Body of pancreas (tissue), 4 donors: ENCODE measurements around the gene KLHL29. TPM values are rescaled to one million over a fixed set of nuclear protein-coding genes. Genes with fewer than 3 reads are reported as not detected.

Experiments
- ATAC-seq: fragments of 150-250 bp; one replicate; pipeline ENCODE4 v1.9.1; 2016
- DNase-seq, 4 donors: peaks; one replicate each; pipeline ENCODE4 v3.0.0-alpha.2; 2019
- H3K27ac ChIP-seq, 4 donors: fragments of 200-600 bp; sonication (generic); 1 replicate in 3 of 4; 2 replicates in 1 of 4; pipeline versions ENCODE4 v1.5.1 to v1.6.1; 2016 to 2019; ENCODE audit warnings: mild to moderate bottlenecking in 1 of 4, mixed read lengths in 1 of 4, moderate library complexity in 1 of 4
- H3K27me3 ChIP-seq, 2 donors: fragments of 200-600 bp; sonication (generic); one replicate each; pipeline ENCODE4 v1.6.0; 2016; ENCODE audit warnings: mild to moderate bottlenecking in 1 of 2
- H3K36me3 ChIP-seq, 2 donors: fragments of 200-600 bp; sonication (generic); replicated peaks in 1 of 2; 2 replicates each; pipeline ENCODE4 v1.5.1; 2016; ENCODE audit warnings: low read depth in 2 of 2; ENCODE audit not compliant: insufficient read depth in 1 of 2
- H3K4me1 ChIP-seq: fragments of 200-600 bp; sonication (generic); one replicate; pipeline ENCODE4 v1.6.0; 2016
- H3K4me3 ChIP-seq, 2 donors: fragments of 200-600 bp; sonication (generic); 1 replicate in 1 of 2; 2 replicates in 1 of 2; pipeline ENCODE4 v1.5.1; 2016 to 2019
- H3K9me3 ChIP-seq, 3 donors: fragments of 200-600 bp; sonication (generic); 1 replicate in 2 of 3; 2 replicates in 1 of 3; pipeline ENCODE4 v1.5.1; 2016
- POLR2A ChIP-seq, 3 donors: fragments of 450-650 bp; IDR thresholded peaks; one replicate each; pipeline ENCODE4 v1.6.1; 2016; ENCODE audit warnings: antibody characterized with exemption in 3 of 3, mild to moderate bottlenecking in 2 of 3
- WGBS, 2 donors: methylation state at CpG; one replicate each; pipeline ENCODE4 v1.1.5; 2017; 5-methylcytosine and 5-hydroxymethylcytosine counted together
- intact Hi-C: fragments of 100-400 bp; cut with DNase I; formaldehyde crosslinking; loops from one replicate; pipeline ENCODE4 v1.15.1; 2023
- total RNA-seq, 2 donors: library from RNA; depleted of rRNA; stranded (reverse); fragments of >200 nt; gene quantifications; one replicate each; pipeline ENCODE4 v1.1.0, GENCODE V29; 2016
- TF ChIP-seq, protein P1 (sequence below), 7 experiments: fragments of 450-650 bp in 4 of 7; fragments of 200-600 bp in 3 of 7; sonication (generic) in 3 of 7; IDR thresholded peaks; one replicate each; pipeline ENCODE4 v1.5.1; 2016 to 2019; ENCODE audit warnings: antibody characterized with exemption in 7 of 7

Gene KLHL29
- total RNA-seq, 2 donors from 2014 or later = 4.0 to 4.4 TPM

DNA sequence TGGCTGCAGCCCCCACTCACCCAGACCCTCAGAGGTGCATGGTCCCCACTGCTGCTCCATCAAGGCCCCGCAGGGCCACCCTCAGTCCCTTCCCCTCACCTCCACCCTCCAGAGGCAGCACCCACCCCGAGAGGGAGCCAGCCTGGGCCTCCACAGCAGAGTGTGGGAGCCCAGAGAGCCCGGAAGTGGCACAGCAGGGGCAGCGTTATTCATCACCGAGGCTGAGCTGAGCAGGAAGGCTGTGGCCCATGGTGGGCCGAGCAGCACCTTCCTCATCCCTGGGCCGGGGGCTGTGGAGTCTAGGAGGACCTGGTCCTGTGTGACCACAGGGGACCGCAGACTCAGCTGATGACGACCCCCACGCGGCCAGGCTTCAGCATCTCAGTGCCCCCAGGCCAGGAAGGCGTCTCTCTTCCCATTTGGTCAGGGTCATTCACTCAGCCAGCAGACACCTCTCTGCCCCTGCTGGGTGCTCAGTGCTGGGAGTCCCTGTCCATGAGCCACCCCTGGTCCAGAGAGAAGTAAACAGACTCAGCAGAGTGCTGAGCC lies 283.9 kb downstream of the KLHL29 start:
- intact Hi-C loops = no loop called here
- Histone ChIP-seq H3K4me1 (peaks cover 17% of the 10 kb centered on the region), H3K27ac (no peak overlapping the region), H3K27me3 (no peaks in the 10 kb centered on the region), H3K4me3 (no peak overlapping the region), H3K9me3 (no peaks in the 10 kb centered on the region), H3K36me3 (no peaks in the 10 kb centered on the region)
- TF ChIP-seq, protein P1, sequence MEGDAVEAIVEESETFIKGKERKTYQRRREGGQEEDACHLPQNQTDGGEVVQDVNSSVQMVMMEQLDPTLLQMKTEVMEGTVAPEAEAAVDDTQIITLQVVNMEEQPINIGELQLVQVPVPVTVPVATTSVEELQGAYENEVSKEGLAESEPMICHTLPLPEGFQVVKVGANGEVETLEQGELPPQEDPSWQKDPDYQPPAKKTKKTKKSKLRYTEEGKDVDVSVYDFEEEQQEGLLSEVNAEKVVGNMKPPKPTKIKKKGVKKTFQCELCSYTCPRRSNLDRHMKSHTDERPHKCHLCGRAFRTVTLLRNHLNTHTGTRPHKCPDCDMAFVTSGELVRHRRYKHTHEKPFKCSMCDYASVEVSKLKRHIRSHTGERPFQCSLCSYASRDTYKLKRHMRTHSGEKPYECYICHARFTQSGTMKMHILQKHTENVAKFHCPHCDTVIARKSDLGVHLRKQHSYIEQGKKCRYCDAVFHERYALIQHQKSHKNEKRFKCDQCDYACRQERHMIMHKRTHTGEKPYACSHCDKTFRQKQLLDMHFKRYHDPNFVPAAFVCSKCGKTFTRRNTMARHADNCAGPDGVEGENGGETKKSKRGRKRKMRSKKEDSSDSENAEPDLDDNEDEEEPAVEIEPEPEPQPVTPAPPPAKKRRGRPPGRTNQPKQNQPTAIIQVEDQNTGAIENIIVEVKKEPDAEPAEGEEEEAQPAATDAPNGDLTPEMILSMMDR (IDR thresholded peaks at IDR 0.05) = no peak
- TF ChIP-seq POLR2A (IDR thresholded peaks at IDR 0.05) = no peak
- 83 to 93% methylated on average over 3 to 12 of the region's 12 CpGs for WGBS, 2 donors
- no peak for ATAC-seq
- no peak for DNase-seq

DNA sequence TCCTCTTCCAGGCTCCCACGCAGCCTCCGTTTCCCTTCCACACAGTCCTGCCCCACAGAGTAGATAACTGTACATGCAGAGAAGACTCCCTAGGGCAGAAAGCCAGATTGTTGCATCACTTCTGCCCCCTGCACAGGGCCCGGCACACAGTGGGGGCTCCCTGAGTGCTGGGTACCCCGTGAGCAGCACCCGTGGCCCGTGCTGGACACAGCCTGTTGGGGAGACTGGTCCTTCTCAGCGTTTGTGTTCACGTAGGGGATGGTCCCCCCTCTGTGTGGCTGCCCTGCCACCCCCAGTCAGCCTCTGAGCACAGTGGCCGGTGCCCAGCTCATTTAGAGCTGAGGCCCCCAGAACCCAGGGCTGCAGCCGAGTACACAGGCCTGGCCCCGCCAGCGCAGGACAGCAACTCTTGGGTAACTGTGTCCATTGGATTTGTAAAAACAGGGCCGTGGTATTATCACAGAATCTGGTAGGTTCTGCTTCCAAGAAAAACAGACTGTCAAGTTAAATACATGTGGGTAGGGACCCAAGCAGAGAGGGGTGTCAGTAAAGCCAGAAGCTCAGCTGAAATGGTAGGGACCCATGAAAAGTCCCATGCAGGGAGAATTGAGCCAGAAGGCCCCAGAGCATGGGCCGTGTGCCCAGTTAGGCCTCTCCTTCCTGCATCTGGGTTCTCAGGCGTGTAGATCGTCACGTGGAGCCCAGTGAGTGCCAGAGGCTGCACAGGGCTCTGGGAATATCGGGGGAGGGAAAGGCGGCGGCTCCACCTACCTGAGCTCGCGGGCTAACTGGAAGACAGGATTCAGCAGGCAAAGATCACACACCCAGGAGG lies 284.6 kb downstream of the KLHL29 start:
- Histone ChIP-seq H3K4me3 (no peak overlapping the region), H3K4me1 (peaks cover 17% of the 10 kb centered on the region), H3K36me3 (no peaks in the 10 kb centered on the region), H3K27ac (no peak overlapping the region), H3K9me3 (no peaks in the 10 kb centered on the region), H3K27me3 (no peaks in the 10 kb centered on the region)
- DNase-seq = peak; percentile 35 to 69 (median 58)
- no peak for TF ChIP-seq POLR2A (IDR thresholded peaks at IDR 0.05)
- TF ChIP-seq, protein P1 (IDR thresholded peaks at IDR 0.05) = no peak
- intact Hi-C loops = no loop called here
- ATAC-seq = peak; percentile 53
- 72 to 82% methylated on average over 12 to 22 of the region's 22 CpGs for WGBS, 2 donors

DNA sequence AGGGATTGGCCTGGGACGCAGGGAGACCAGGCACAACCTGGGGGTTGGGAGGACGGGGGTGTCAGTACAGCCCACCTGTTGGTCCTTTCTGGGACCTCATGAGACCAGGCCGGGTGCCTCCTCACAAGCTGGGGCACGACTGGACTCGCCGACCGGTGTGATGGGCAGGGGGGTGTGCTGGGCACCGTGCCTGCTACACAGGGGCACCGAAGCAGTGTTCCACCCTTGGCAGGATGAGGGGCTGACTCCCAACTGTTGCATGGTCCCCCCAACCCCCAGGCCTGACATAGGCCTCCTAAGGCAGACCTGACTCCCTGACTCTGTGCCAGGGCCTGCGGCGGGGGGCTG lies 285.2 kb downstream of the KLHL29 start:
- ATAC-seq = no peak
- DNase-seq = no peak
- 92 to 94% methylated on average over 4 to 11 of the region's 11 CpGs for WGBS, 2 donors
- H3K9me3 ChIP-seq = no peaks in the 10 kb centered on the region
- no peaks in the 10 kb centered on the region for H3K27me3 ChIP-seq
- intact Hi-C loops = no loop called here
- H3K27ac ChIP-seq = no peak overlapping the region
- H3K4me1 ChIP-seq = peaks cover 17% of the 10 kb centered on the region
- no peaks in the 10 kb centered on the region for H3K36me3 ChIP-seq
- TF ChIP-seq, protein P1 (IDR thresholded peaks at IDR 0.05) = no peak
- no peak for TF ChIP-seq POLR2A (IDR thresholded peaks at IDR 0.05)
- H3K4me3 ChIP-seq = no peak overlapping the region

DNA sequence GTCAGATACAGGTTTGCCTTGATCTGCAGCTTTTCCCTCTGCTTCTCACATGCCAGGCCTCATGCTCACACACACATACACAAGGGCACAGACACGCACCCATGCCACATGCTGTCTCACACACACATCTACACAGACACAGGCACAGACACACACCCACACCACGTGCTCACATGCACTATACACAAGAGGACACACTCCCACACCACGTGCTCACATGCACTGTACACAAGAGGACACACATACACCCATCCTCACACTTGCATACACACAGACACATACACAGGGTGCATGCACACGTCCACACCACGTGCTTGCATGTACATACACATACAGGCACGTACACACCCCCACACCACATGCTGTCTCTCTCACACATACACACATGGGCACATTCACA lies 288.1 kb downstream of the KLHL29 start:
- no peaks in the 10 kb centered on the region for H3K36me3 ChIP-seq
- TF ChIP-seq, protein P1 (IDR thresholded peaks at IDR 0.05) = no peak
- TF ChIP-seq POLR2A (IDR thresholded peaks at IDR 0.05) = no peak
- DNase-seq = no peak
- intact Hi-C loops = no loop called here
- 84 to 86% methylated on average over 6 of the region's 6 CpGs for WGBS, 2 donors
- no peak for ATAC-seq
- no peaks in the 10 kb centered on the region for H3K9me3 ChIP-seq
- no peak overlapping the region for H3K4me3 ChIP-seq
- H3K27me3 ChIP-seq = no peaks in the 10 kb centered on the region
- peaks cover 17% of the 10 kb centered on the region for H3K4me1 ChIP-seq
- no peak overlapping the region for H3K27ac ChIP-seq
